GM23338 (cell line): ENCODE data around the gene C11orf98.

ENCODE experiments used
- CTCF ChIP-seq, 2 experiments: fragments of 200-600 bp in 1 of 2; sonication (generic) in 1 of 2; conservative IDR thresholded peaks; 2 replicates each; pipeline versions ENCODE4 v1.5.1 to v1.6.1; 2016 to 2017; ENCODE audit warnings: antibody characterized with exemption in 2 of 2, low read depth in 2 of 2, mild to moderate bottlenecking in 2 of 2, moderate library complexity in 1 of 2
- EZH2 ChIP-seq: fragments of 200-600 bp; sonication (generic); IDR thresholded peaks from one replicate; pipeline ENCODE4 v1.8.0; 2017; ENCODE audit warnings: antibody characterized with exemption, mild to moderate bottlenecking, low read depth; ENCODE audit not compliant: unreplicated experiment
- EZH2phosphoT487 ChIP-seq: fragments of 200-600 bp; sonication (generic); IDR thresholded peaks from one replicate; pipeline ENCODE4 v1.8.1; 2018; ENCODE audit warnings: antibody characterized with exemption; ENCODE audit not compliant: unreplicated experiment
- POLR2AphosphoS5 ChIP-seq: IDR thresholded peaks from 2 replicates; pipeline ENCODE4 v1.6.1; 2016; ENCODE audit warnings: antibody characterized with exemption, low read depth
- REST ChIP-seq: IDR thresholded peaks from one replicate; pipeline ENCODE4 v1.6.1; 2018; ENCODE audit warnings: antibody characterized with exemption; ENCODE audit not compliant: unreplicated experiment
- STAT1 ChIP-seq: IDR thresholded peaks from one replicate; pipeline ENCODE4 v1.6.1; 2016; ENCODE audit warnings: antibody characterized with exemption; ENCODE audit not compliant: unreplicated experiment
- ZNF114 ChIP-seq: fragments of 250-450 bp; sonication (Bioruptor Pico); IDR thresholded peaks from 2 replicates; pipeline ENCODE4 v1.5.0; 2020; ENCODE audit warnings: mild to moderate bottlenecking, moderate library complexity
- ZNF462 ChIP-seq: fragments of 250-450 bp; sonication (Bioruptor Pico); IDR thresholded peaks from 2 replicates; pipeline ENCODE4 v1.5.0; 2020; ENCODE audit warnings: mild to moderate bottlenecking, moderate library complexity

- no peak for TF ChIP-seq CTCF (conservative IDR thresholded peaks at IDR 0.05; ENCODE audit: low read depth in 2 of 2)
- no peak for TF ChIP-seq REST
- no peak for TF ChIP-seq EZH2
- no peak for TF ChIP-seq EZH2phosphoT487
- no peak for TF ChIP-seq POLR2AphosphoS5
- TF ChIP-seq ZNF462 (CRISPR knock-in tag): no peak
- no peak for TF ChIP-seq STAT1
- no peak for TF ChIP-seq ZNF114 (CRISPR knock-in tag)
These were observed 4.6 kb upstream of the C11orf98 start for GRCh38 chr11:62669420-62670161.
